Measurements from ENCODE around the gene LEF1.

LEF1 gene

GRCh38 chr4:108120789-108121188, 47.9 kb downstream of the LEF1 start:
- TF ChIP-seq GATA3 (IDR thresholded peaks at IDR 0.05; ENCODE audit: low read depth, low read length) = no peak

GRCh38 chr4:108119199-108119800, 49.4 kb downstream of the LEF1 start:
- TF ChIP-seq GATA2 (IDR thresholded peaks at IDR 0.05; ENCODE audit: low read depth, low read length) = no peak
- TF ChIP-seq GATA3 (IDR thresholded peaks at IDR 0.05; ENCODE audit: low read depth, low read length) = no peak

GRCh38 chr4:108118505-108118904, 50.2 kb downstream of the LEF1 start:
- TF ChIP-seq GATA2 (IDR thresholded peaks at IDR 0.05; ENCODE audit: low read depth, low read length) = no peak
- no peak for TF ChIP-seq GATA3 (IDR thresholded peaks at IDR 0.05; ENCODE audit: low read depth, low read length)

GRCh38 chr4:108117418-108118182, 51.1 kb downstream of the LEF1 start:
- TF ChIP-seq GATA3 (IDR thresholded peaks at IDR 0.05; ENCODE audit: low read depth, low read length) (no peak), GATA2 (IDR thresholded peaks at IDR 0.05; ENCODE audit: low read depth, low read length) (no peak)

- TF ChIP-seq GATA2 (IDR thresholded peaks at IDR 0.05; ENCODE audit: low read depth, low read length) = no peak
- TF ChIP-seq GATA3 (IDR thresholded peaks at IDR 0.05; ENCODE audit: low read depth, low read length) = no peak
Observed at GRCh38 chr4:108116423-108117168, 52.1 kb downstream of the LEF1 start.

GRCh38 chr4:108115168-108115526, 53.6 kb downstream of the LEF1 start:
- TF ChIP-seq GATA3 (IDR thresholded peaks at IDR 0.05; ENCODE audit: low read depth, low read length) (no peak), GATA2 (IDR thresholded peaks at IDR 0.05; ENCODE audit: low read depth, low read length) (no peak)

GRCh38 chr4:108114503-108114902, 54.2 kb downstream of the LEF1 start:
- TF ChIP-seq GATA2 (IDR thresholded peaks at IDR 0.05; ENCODE audit: low read depth, low read length) (no peak), GATA3 (IDR thresholded peaks at IDR 0.05; ENCODE audit: low read depth, low read length) (no peak)

- TF ChIP-seq GATA2 (IDR thresholded peaks at IDR 0.05; ENCODE audit: low read depth, low read length) (no peak), GATA3 (IDR thresholded peaks at IDR 0.05; ENCODE audit: low read depth, low read length) (no peak)
Observed at GRCh38 chr4:108113229-108113628, 55.5 kb downstream of the LEF1 start.

- TF ChIP-seq GATA3 (IDR thresholded peaks at IDR 0.05; ENCODE audit: low read depth, low read length) (no peak), GATA2 (IDR thresholded peaks at IDR 0.05; ENCODE audit: low read depth, low read length) (no peak)
Observed at GRCh38 chr4:108111781-108112180, 57.0 kb downstream of the LEF1 start.

GRCh38 chr4:108110450-108110849, 58.3 kb downstream of the LEF1 start:
- TF ChIP-seq GATA2 (IDR thresholded peaks at IDR 0.05; ENCODE audit: low read depth, low read length) (no peak), GATA3 (IDR thresholded peaks at IDR 0.05; ENCODE audit: low read depth, low read length) (no peak)

- TF ChIP-seq GATA3 (IDR thresholded peaks at IDR 0.05; ENCODE audit: low read depth, low read length) (no peak), GATA2 (IDR thresholded peaks at IDR 0.05; ENCODE audit: low read depth, low read length) (no peak)
Observed at GRCh38 chr4:108109997-108110416, 58.7 kb downstream of the LEF1 start.

GRCh38 chr4:108109111-108109510, 59.6 kb downstream of the LEF1 start:
- no peak for TF ChIP-seq GATA2 (IDR thresholded peaks at IDR 0.05; ENCODE audit: low read depth, low read length)
- no peak for TF ChIP-seq GATA3 (IDR thresholded peaks at IDR 0.05; ENCODE audit: low read depth, low read length)

GRCh38 chr4:108107729-108108382, 60.9 kb downstream of the LEF1 start:
- TF ChIP-seq GATA3 (IDR thresholded peaks at IDR 0.05; ENCODE audit: low read depth, low read length) = no peak
- no peak for TF ChIP-seq GATA2 (IDR thresholded peaks at IDR 0.05; ENCODE audit: low read depth, low read length)

- TF ChIP-seq GATA2 (IDR thresholded peaks at IDR 0.05; ENCODE audit: low read depth, low read length) (no peak), GATA3 (IDR thresholded peaks at IDR 0.05; ENCODE audit: low read depth, low read length) (no peak)
Observed at GRCh38 chr4:108107101-108107500, 61.6 kb downstream of the LEF1 start.
